NT2/D1 (cell line): ENCODE results near the gene LRRN3.

Experiments used
- YY1 ChIP-seq: IDR thresholded peaks from 2 replicates; pipeline ENCODE4 v1.6.1; 2011; ENCODE audit not compliant: insufficient read length, insufficient read depth
- ZNF274 ChIP-seq: IDR thresholded peaks from 2 replicates; pipeline ENCODE4 v1.6.1; 2011; ENCODE audit warnings: mild to moderate bottlenecking, low read depth, low read length

GRCh38 chr7:111112439-111112838 lies 21.5 kb downstream of the LRRN3 start:
- TF ChIP-seq YY1 = no peak
- no peak for TF ChIP-seq ZNF274
